Transverse colon (tissue), 4 donors: Measurements from ENCODE around the gene SIX1. TPM values are rescaled to one million over a fixed set of nuclear protein-coding genes. Genes with fewer than 3 reads are reported as not detected.

Source experiments
- DNase-seq: peaks from one replicate; pipeline ENCODE4 v3.0.0-alpha.2; 2019
- H3K27ac ChIP-seq, 4 donors: fragments of 200-600 bp; sonication (generic); 2 replicates each; pipeline ENCODE4 v1.5.1; 2016 to 2018; ENCODE audit warnings: inconsistent platforms in 4 of 4
- H3K27me3 ChIP-seq: fragments of 200-600 bp; sonication (generic); 2 replicates; pipeline ENCODE4 v1.5.1; 2017; ENCODE audit warnings: inconsistent platforms
- H3K36me3 ChIP-seq, 4 donors: fragments of 200-600 bp; sonication (generic); 2 replicates each; pipeline ENCODE4 v1.5.1; 2017 to 2019; ENCODE audit warnings: inconsistent platforms in 4 of 4
- H3K4me1 ChIP-seq, 4 donors: fragments of 200-600 bp; sonication (generic); 2 replicates each; pipeline ENCODE4 v1.5.1; 2017 to 2020; ENCODE audit warnings: inconsistent platforms in 4 of 4
- H3K4me3 ChIP-seq, 4 donors: fragments of 200-600 bp; sonication (generic); 1 replicate in 1 of 4; 2 replicates in 3 of 4; pipeline versions ENCODE4 v1.5.1 to v1.6.1; 2017 to 2019; ENCODE audit warnings: inconsistent platforms in 4 of 4
- H3K9me3 ChIP-seq, 2 donors: fragments of 200-600 bp; sonication (generic); 2 replicates each; pipeline ENCODE4 v1.5.1; 2017 to 2019; ENCODE audit warnings: inconsistent platforms in 2 of 2
- EP300 ChIP-seq: sonication (generic); formaldehyde crosslinking; IDR thresholded peaks from one replicate; pipeline ENCODE4 v1.6.1; 2017; ENCODE audit warnings: antibody characterized with exemption, low read depth
- POLR2A ChIP-seq: fragments of 450-650 bp; IDR thresholded peaks from one replicate; pipeline ENCODE4 v1.6.1; 2016; ENCODE audit warnings: antibody characterized with exemption, mild to moderate bottlenecking, moderate library complexity
- POLR2AphosphoS5 ChIP-seq, 3 donors: sonication (generic); formaldehyde crosslinking; IDR thresholded peaks; one replicate each; pipeline ENCODE4 v1.6.1; 2016; ENCODE audit warnings: antibody characterized with exemption in 3 of 3
- whole genome bisulfite sequencing, 2 donors: methylation state at CpG; one replicate each; pipeline ENCODE4 v1.1.5; 2018; ENCODE audit warnings: low coverage in 1 of 2; 5-methylcytosine and 5-hydroxymethylcytosine counted together
- in situ Hi-C, 4 donors: fragments of 200-750 bp; cut with MboI; loops; one replicate each; pipeline versions ENCODE4 v1.15.0 to v1.15.1; 2017; ENCODE audit warnings: low sequenced_read_pairs in 3 of 4, low pct_ligation_motif_present in 1 of 4, low pct_unique_long_range_greater_than_20kb in 1 of 4
- intact Hi-C: fragments of 100-400 bp; cut with DNase I; formaldehyde crosslinking; loops from one replicate; pipeline ENCODE4 v1.15.1; 2023; ENCODE audit warnings: low total_unique reads
- total RNA-seq, 4 donors: library from RNA; depleted of rRNA; stranded (reverse); fragments of >200 nt; gene quantifications; one replicate each; pipeline ENCODE4 v1.1.0, GENCODE V29; 2016
- TF ChIP-seq, protein P1 (sequence below), 5 experiments: fragments of 200-600 bp in 3 of 5; fragments of 450-650 bp in 2 of 5; sonication (generic) in 3 of 5; IDR thresholded peaks; 1 replicate in 2 of 5; 2 replicates in 3 of 5; pipeline ENCODE4 v1.5.1; 2016 to 2017; ENCODE audit warnings: antibody characterized with exemption in 5 of 5, inconsistent platforms in 3 of 5, mild to moderate bottlenecking in 2 of 5, moderate library complexity in 1 of 5

The SIX1 gene
- total RNA-seq, 4 donors from 2014 or later = 0.14 TPM; not detected in 3

DNA sequence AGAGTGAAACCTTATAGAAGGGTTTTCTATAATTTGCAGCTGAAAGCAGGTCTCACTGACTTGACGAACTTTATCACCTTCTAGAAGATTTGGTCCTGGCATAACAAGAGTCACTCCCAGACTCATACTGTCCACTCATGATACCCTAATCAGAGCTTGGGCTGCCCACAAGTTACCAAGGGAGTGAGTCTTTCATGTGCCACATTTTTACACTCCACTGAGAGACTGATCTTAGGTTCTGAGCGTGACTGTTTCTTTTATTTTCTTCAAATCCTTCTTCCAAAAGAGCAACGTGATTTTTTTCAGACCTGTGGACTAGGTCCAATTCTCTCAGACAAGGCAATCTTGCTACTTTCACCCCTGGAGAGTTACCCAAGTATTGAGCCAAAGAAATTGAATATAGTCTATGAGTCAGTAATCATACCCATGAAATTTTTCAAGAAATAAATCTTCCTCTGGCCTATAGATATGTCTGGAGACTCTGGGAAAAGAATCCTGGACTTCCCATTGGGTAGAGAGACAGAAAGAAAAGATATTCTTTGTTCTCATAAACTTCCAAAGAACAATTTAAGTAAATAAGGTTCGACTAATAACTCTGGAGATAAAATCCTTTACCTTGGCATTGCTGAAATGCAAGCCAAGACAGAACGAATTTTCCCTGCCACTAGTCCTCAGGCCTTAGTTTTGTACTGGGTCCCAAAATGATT lies 26.9 kb downstream of the SIX1 start:
- TF ChIP-seq, protein P1, sequence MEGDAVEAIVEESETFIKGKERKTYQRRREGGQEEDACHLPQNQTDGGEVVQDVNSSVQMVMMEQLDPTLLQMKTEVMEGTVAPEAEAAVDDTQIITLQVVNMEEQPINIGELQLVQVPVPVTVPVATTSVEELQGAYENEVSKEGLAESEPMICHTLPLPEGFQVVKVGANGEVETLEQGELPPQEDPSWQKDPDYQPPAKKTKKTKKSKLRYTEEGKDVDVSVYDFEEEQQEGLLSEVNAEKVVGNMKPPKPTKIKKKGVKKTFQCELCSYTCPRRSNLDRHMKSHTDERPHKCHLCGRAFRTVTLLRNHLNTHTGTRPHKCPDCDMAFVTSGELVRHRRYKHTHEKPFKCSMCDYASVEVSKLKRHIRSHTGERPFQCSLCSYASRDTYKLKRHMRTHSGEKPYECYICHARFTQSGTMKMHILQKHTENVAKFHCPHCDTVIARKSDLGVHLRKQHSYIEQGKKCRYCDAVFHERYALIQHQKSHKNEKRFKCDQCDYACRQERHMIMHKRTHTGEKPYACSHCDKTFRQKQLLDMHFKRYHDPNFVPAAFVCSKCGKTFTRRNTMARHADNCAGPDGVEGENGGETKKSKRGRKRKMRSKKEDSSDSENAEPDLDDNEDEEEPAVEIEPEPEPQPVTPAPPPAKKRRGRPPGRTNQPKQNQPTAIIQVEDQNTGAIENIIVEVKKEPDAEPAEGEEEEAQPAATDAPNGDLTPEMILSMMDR (IDR thresholded peaks at IDR 0.05) = no peak
- TF ChIP-seq POLR2AphosphoS5 (IDR thresholded peaks at IDR 0.05) = no peak
- TF ChIP-seq POLR2A = no peak
- TF ChIP-seq EP300 = no peak
- H3K27ac ChIP-seq = no peak overlapping the region
- no peak for DNase-seq
- H3K36me3 ChIP-seq = no peaks in the 10 kb centered on the region
- 68 to 71% methylated on average over 4 to 5 of the region's 5 CpGs for WGBS, 2 donors
- in situ Hi-C loops = loop anchor here in 3 of 4 donors (10.0 kb wide), 2 partner anchors 402 to 632 kb away; no protein-coding TSS in a partner anchor
- no peak overlapping the region for H3K4me3 ChIP-seq
- intact Hi-C loops = loop anchor here (5.0 to 10.0 kb wide), 2 partner anchors 402 to 635 kb away; no protein-coding TSS in a partner anchor
- no peaks in the 10 kb centered on the region for H3K9me3 ChIP-seq
- H3K27me3 ChIP-seq = peaks cover 4% of the 10 kb centered on the region
- peaks cover 0 to 12% (median 3%) of the 10 kb centered on the region in 4 donors for H3K4me1 ChIP-seq

DNA sequence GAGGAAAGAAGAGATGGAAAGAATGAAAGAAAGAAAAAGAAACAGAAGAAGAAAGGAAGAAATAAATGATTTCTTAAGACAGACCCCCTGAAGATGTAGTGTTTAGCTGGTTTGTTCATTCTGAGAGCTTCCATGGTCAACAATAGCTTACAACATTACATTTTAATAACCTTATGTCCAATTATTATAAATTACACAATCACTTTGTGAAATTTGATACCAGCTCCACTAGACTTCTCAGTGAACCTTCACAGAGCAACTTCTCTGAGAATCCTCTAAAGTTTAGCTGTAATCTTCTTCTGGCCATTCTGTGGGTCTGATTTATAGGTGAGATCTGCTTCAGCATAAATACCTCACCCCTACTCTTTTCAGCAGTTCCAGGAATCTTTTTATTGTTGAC lies 27.9 kb downstream of the SIX1 start:
- H3K36me3 ChIP-seq = no peaks in the 10 kb centered on the region
- in situ Hi-C loops = loop anchor here in 3 of 4 donors (10.0 kb wide), 2 partner anchors 403 to 633 kb away; no protein-coding TSS in a partner anchor
- no peak for DNase-seq
- H3K4me1 ChIP-seq = peaks cover 0 to 12% (median 3%) of the 10 kb centered on the region in 4 donors
- no peaks in the 10 kb centered on the region for H3K9me3 ChIP-seq
- no peaks in the 10 kb centered on the region for H3K27me3 ChIP-seq
- no peak overlapping the region for H3K27ac ChIP-seq
- intact Hi-C loops = loop anchor here (5.0 to 10.0 kb wide), 2 partner anchors 403 to 636 kb away; no protein-coding TSS in a partner anchor
- TF ChIP-seq POLR2A (no peak), EP300 (no peak), POLR2AphosphoS5 (IDR thresholded peaks at IDR 0.05) (no peak)
- TF ChIP-seq, protein P1 (IDR thresholded peaks at IDR 0.05) = no peak
- no peak overlapping the region for H3K4me3 ChIP-seq

DNA sequence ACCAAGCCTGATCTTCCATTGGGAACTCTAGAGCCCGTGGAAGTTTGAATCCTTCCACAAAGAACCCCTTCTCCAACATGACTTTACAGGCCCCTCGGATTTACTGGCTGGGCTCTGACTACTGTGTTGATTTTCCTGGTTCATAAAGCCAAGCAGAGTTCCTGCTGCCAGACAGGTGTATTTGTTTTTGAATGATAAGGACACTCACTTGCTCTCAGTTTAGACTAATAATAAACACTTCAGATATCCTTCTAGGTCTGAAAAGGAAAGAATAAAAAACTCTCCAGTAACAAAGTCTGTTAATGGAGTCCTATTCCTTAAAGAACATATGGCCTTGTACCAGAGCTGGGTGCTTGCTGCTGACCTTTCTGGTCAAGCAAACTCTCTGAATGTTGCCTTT lies 31.0 kb downstream of the SIX1 start:
- intact Hi-C loops = no loop called here
- 29 to 47% methylated on average over 2 of the region's 2 CpGs for WGBS, 2 donors
- no peaks in the 10 kb centered on the region for H3K9me3 ChIP-seq
- in situ Hi-C loops = no loop called here
- H3K27me3 ChIP-seq = no peaks in the 10 kb centered on the region
- no peak for TF ChIP-seq EP300
- TF ChIP-seq, protein P1 (IDR thresholded peaks at IDR 0.05) = no peak
- no peak for TF ChIP-seq POLR2A
- TF ChIP-seq POLR2AphosphoS5 (IDR thresholded peaks at IDR 0.05) = no peak
- H3K36me3 ChIP-seq = no peaks in the 10 kb centered on the region
- H3K4me1 ChIP-seq = peaks cover 0 to 8% (median 3%) of the 10 kb centered on the region in 4 donors
- no peak overlapping the region for H3K27ac ChIP-seq
- DNase-seq = no peak
- no peak overlapping the region for H3K4me3 ChIP-seq

DNA sequence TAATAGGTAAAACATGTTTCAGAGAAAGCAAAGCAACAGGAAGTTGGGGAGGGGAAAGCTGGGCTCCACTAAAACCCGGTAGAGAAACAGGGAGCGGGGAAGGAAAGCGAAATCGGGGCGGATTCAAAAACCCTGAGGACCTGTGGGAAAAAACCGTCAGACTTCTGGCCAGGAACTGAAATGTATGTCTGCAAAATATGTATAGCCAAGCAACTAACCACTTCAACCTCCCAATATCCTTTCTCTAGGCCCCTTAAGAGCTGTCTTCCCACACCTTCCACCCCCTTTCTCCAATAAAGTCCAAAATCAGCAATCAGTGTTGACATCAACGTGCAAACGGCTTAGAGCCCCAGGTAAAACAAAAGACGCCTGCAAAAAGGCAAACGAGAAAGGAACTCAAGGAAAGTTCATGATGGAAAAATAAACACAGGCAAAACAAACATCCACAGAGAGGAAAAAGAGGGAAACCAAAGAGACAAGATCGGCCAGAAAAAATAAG lies 32.8 kb downstream of the SIX1 start:
- Histone ChIP-seq H3K9me3 (no peaks in the 10 kb centered on the region), H3K36me3 (no peaks in the 10 kb centered on the region), H3K4me1 (peaks cover 0 to 1% (median 0%) of the 10 kb centered on the region in 4 donors), H3K27me3 (no peaks in the 10 kb centered on the region), H3K4me3 (no peak overlapping the region), H3K27ac (no peak overlapping the region)
- DNase-seq = no peak
- 41 to 56% methylated on average over 8 to 11 of the region's 11 CpGs for WGBS, 2 donors
- TF ChIP-seq, protein P1 (IDR thresholded peaks at IDR 0.05) = no peak
- TF ChIP-seq EP300 = no peak
- TF ChIP-seq POLR2A = no peak
- no peak for TF ChIP-seq POLR2AphosphoS5 (IDR thresholded peaks at IDR 0.05)
- intact Hi-C loops = no loop called here
- in situ Hi-C loops = no loop called here
